H1 (cell line): ENCODE measurements around the gene GTSE1. TPM values are rescaled to one million over a fixed set of nuclear protein-coding genes. Genes with fewer than 3 reads are reported as not detected.
A peak's percentile ranks its signal among the peaks of the same experiment; 100 is the strongest.

ENCODE experiments used
- CTCF ChIA-PET: fragments of 300-600 bp; sonication (Branson Sonifier 250); formaldehyde crosslinking; loops from one replicate; lab custom pipeline; 2021; ENCODE audit not compliant: partially characterized antibody; lab: Charles Lee
- POLR2A ChIA-PET: fragments of 300-600 bp; sonication (Branson Sonifier 250); formaldehyde crosslinking; loops from one replicate; lab custom pipeline; 2021; ENCODE audit warnings: inconsistent platforms; ENCODE audit not compliant: partially characterized antibody; lab: Charles Lee
- DNase-seq, 2 experiments: peaks; one replicate each; pipeline versions ENCODE4 v3.0.0 to v3.0.0-alpha.2; 2010 to 2022; ENCODE audit warnings: low spot score in 2 of 2, low read depth in 1 of 2, mixed read lengths in 1 of 2
- FAIRE-seq: peaks from 2 replicates; lab custom pipeline; 2011; peaks lifted over from hg19 to GRCh38; lab: Jason Lieb, UNC
- H2AFZ ChIP-seq: 2 replicates; pipeline ENCODE4 v1.8.1; 2012; ENCODE audit warnings: low read length, inconsistent platforms
- H2AK5ac ChIP-seq: 2 replicates; pipeline ENCODE4 v1.6.1; 2013; ENCODE audit warnings: low read depth, low read length
- H2BK120ac ChIP-seq: replicated peaks from 2 replicates; pipeline ENCODE3; 2013; ENCODE audit warnings: low read depth, low read length, inconsistent platforms
- H2BK12ac ChIP-seq: 2 replicates; pipeline ENCODE4 v1.6.1; 2013; ENCODE audit warnings: low read depth, low read length
- H2BK15ac ChIP-seq: 2 replicates; pipeline ENCODE4 v1.6.1; 2013; ENCODE audit warnings: low read length
- H2BK20ac ChIP-seq: 2 replicates; pipeline ENCODE4 v1.6.1; 2013; ENCODE audit warnings: low read length
- H2BK5ac ChIP-seq: 2 replicates; pipeline ENCODE4 v1.6.1; 2013; ENCODE audit warnings: low read depth, low read length
- H3K14ac ChIP-seq: 2 replicates; pipeline ENCODE4 v1.6.1; 2013; ENCODE audit warnings: inconsistent platforms; ENCODE audit not compliant: insufficient read length
- H3K18ac ChIP-seq: 2 replicates; pipeline ENCODE4 v1.6.1; 2013; ENCODE audit warnings: low read length; ENCODE audit errors: extremely low read depth
- H3K23ac ChIP-seq: 2 replicates; pipeline ENCODE4 v1.6.1; 2013; ENCODE audit warnings: inconsistent platforms; ENCODE audit not compliant: insufficient read length
- H3K23me2 ChIP-seq: 2 replicates; pipeline ENCODE4 v1.6.1; 2013; ENCODE audit warnings: low read depth, low read length
- H3K27ac ChIP-seq: 2 replicates; pipeline ENCODE4 v1.6.1; 2011; ENCODE audit warnings: low read depth, low read length, inconsistent platforms
- H3K27me3 ChIP-seq, 4 experiments: replicated peaks in 1 of 4; 1 replicate in 1 of 4; 2 replicates in 3 of 4; pipeline versions ENCODE4 v1.6.1 to v1.8.1; 2011 to 2013; ENCODE audit warnings: low read length in 3 of 4, mild to moderate bottlenecking in 3 of 4, inconsistent platforms in 2 of 4, mixed read lengths in 2 of 4, moderate library complexity in 1 of 4; ENCODE audit not compliant: control insufficient read depth in 3 of 4, insufficient read depth in 3 of 4; ENCODE audit errors: extremely low read depth in 1 of 4
- H3K36me3 ChIP-seq, 4 experiments: 2 replicates each; pipeline versions ENCODE4 v1.6.1 to v1.8.1; 2011 to 2013; ENCODE audit warnings: mild to moderate bottlenecking in 4 of 4, low read length in 3 of 4, moderate library complexity in 2 of 4, control low read depth in 1 of 4, inconsistent platforms in 1 of 4; ENCODE audit not compliant: insufficient read depth in 4 of 4, control insufficient read depth in 2 of 4
- H3K4ac ChIP-seq: replicated peaks from 2 replicates; pipeline ENCODE3; 2013; ENCODE audit warnings: low read length, low read depth, mixed read lengths, inconsistent platforms; ENCODE audit not compliant: insufficient read length
- H3K4me1 ChIP-seq, 4 experiments: replicated peaks in 1 of 4; 1 replicate in 1 of 4; 2 replicates in 3 of 4; pipeline versions ENCODE4 v1.6.1 to v1.8.1; 2011 to 2013; ENCODE audit warnings: low read length in 3 of 4, inconsistent platforms in 2 of 4, mixed read lengths in 1 of 4; ENCODE audit not compliant: insufficient read depth in 4 of 4, control insufficient read depth in 3 of 4
- H3K4me2 ChIP-seq, 2 experiments: 2 replicates each; pipeline versions ENCODE4 v1.6.1 to v1.8.1; 2011 to 2013; ENCODE audit warnings: low read depth in 2 of 2, low read length in 2 of 2, control low read depth in 1 of 2, inconsistent platforms in 1 of 2, mild to moderate bottlenecking in 1 of 2; ENCODE audit not compliant: insufficient read depth in 1 of 2
- H3K4me3 ChIP-seq, 4 experiments: fragments of 200-600, 300-600 bp in 1 of 4; sonication (generic), shearing (Covaris generic), sonication (Bioruptor Twin) in 1 of 4; 2 replicates each; pipeline versions ENCODE4 v1.5.1 to v1.8.1; 2011 to 2016; ENCODE audit warnings: low read length in 4 of 4, low read depth in 3 of 4, control low read depth in 2 of 4, inconsistent platforms in 2 of 4, mild to moderate bottlenecking in 2 of 4, mixed read lengths in 1 of 4, moderate library complexity in 1 of 4; ENCODE audit not compliant: insufficient read depth in 2 of 4; ENCODE audit errors: extremely low read depth in 1 of 4
- H3K56ac ChIP-seq: replicated peaks from 2 replicates; pipeline ENCODE3; 2013; ENCODE audit warnings: low read depth, mild to moderate bottlenecking, mixed read lengths, low read length, inconsistent platforms; ENCODE audit not compliant: insufficient read length
- H3K79me1 ChIP-seq: 2 replicates; pipeline ENCODE4 v1.6.1; 2013; ENCODE audit warnings: low read depth, low read length, control low read depth
- H3K79me2 ChIP-seq, 2 experiments: 2 replicates each; pipeline versions ENCODE4 v1.6.1 to v1.8.1; 2012 to 2013; ENCODE audit warnings: low read length in 2 of 2, mild to moderate bottlenecking in 2 of 2, inconsistent platforms in 1 of 2; ENCODE audit not compliant: insufficient read depth in 2 of 2, control insufficient read depth in 1 of 2
- H3K9ac ChIP-seq, 4 experiments: replicated peaks in 1 of 4; 1 replicate in 1 of 4; 2 replicates in 3 of 4; pipeline versions ENCODE4 v1.6.1 to v1.8.1; 2011 to 2013; ENCODE audit warnings: low read depth in 3 of 4, low read length in 3 of 4, control low read depth in 2 of 4, mild to moderate bottlenecking in 2 of 4, moderate library complexity in 2 of 4, inconsistent platforms in 1 of 4; ENCODE audit errors: extremely low read depth in 1 of 4
- H3K9me3 ChIP-seq, 2 experiments: 2 replicates each; pipeline versions ENCODE4 v1.6.1 to v1.8.1; 2012 to 2013; ENCODE audit warnings: mild to moderate bottlenecking in 2 of 2, moderate library complexity in 2 of 2, control low read depth in 1 of 2, inconsistent platforms in 1 of 2, low read depth in 1 of 2, low read length in 1 of 2, mixed read lengths in 1 of 2; ENCODE audit not compliant: insufficient read depth in 2 of 2
- H4K20me1 ChIP-seq, 2 experiments: replicated peaks in 1 of 2; 2 replicates each; pipeline versions ENCODE3 to v1.8.1; 2011 to 2013; ENCODE audit warnings: inconsistent platforms in 2 of 2, low read length in 2 of 2, mild to moderate bottlenecking in 1 of 2; ENCODE audit not compliant: insufficient read depth in 2 of 2, control insufficient read depth in 1 of 2
- H4K5ac ChIP-seq: 2 replicates; pipeline ENCODE4 v1.6.1; 2013; ENCODE audit warnings: low read length, low read depth, mixed read lengths, inconsistent platforms; ENCODE audit not compliant: insufficient read length
- H4K8ac ChIP-seq: 2 replicates; pipeline ENCODE4 v1.8.0; 2013; ENCODE audit warnings: mild to moderate bottlenecking, moderate library complexity, low read length, inconsistent platforms; ENCODE audit not compliant: insufficient read depth; ENCODE audit errors: extremely low read depth
- H4K91ac ChIP-seq: replicated peaks from 2 replicates; pipeline ENCODE3; 2013; ENCODE audit warnings: low read length, mixed read lengths, inconsistent platforms; ENCODE audit not compliant: insufficient read length
- KDM1A ChIP-seq: fragments of 200-600, 300-600 bp; sonication (generic); IDR thresholded peaks from 2 replicates; pipeline ENCODE4 v1.7.1; 2016; ENCODE audit warnings: mild to moderate bottlenecking, low read length, borderline replicate concordance
- WGBS, 2 experiments: shearing (Covaris generic) in 1 of 2; methylation state at CpG; one replicate each; pipeline versions ENCODE4 v1.1.6 to v1.1.7; 2013 to 2015; ENCODE audit warnings: low lambda C conversion rate in 2 of 2, mixed read lengths in 2 of 2, inconsistent platforms in 1 of 2, low coverage in 1 of 2, missing lambda C conversion rate in 1 of 2; ENCODE audit not compliant: insufficient replicate concordance in 2 of 2, insufficient coverage in 1 of 2, insufficient read length in 1 of 2; ENCODE audit errors: extremely low coverage in 1 of 2, missing lambda C conversion rate in 1 of 2; 5-methylcytosine and 5-hydroxymethylcytosine counted together
- polyA plus RNA-seq, 7 experiments: library from polyadenylated mRNA; depleted of rRNA in 3 of 7; stranded (reverse) in 5 of 7; unstranded in 2 of 7; fragments of >200 nt in 5 of 7; fragments of 200-250 nt in 2 of 7; gene quantifications; 1 replicate in 5 of 7; 2 replicates in 1 of 7; 4 replicates in 1 of 7; pipeline versions ENCODE4 v1.2.1 to v1.2.3, GENCODE V29; 2011 to 2013; ENCODE audit warnings: missing spikeins in 2 of 7, mixed read lengths in 2 of 7
- total RNA-seq: library from RNA; stranded (reverse); fragmentation: NEBNext Ultra II Directional; extraction: Animal tissue kit (Norgen Biotek cat#: 25700); gene quantifications from 2 replicates; pipeline ENCODE4 v1.2.1, GENCODE V29; 2021

GTSE1 gene
- total and polyA plus RNA-seq, 2 of the 8 experiments (the other 6 are each of a cell fraction or from before 2014, with no cell fraction given) = 17.5 to 38.6 TPM

GRCh38 chr22:46368422-46368821 lies 71.8 kb downstream of the GTSE1 start:
- POLR2A ChIA-PET = interaction anchor here (1.1 to 1.7 kb wide), 2 partner anchors 16 to 173 kb away, joined by 4 to 9 read pairs; no protein-coding TSS in a partner anchor
- Histone ChIP-seq H4K8ac (no peak overlapping the region), H2BK12ac (no peak overlapping the region), H3K9me3 (no peaks in the 10 kb centered on the region), H2BK20ac (no peak overlapping the region), H3K36me3 (peaks cover 0 to 2% (median 0%) of the 10 kb centered on the region in 4 experiments; a peak in 3 of 8 replicates), H3K9ac (no peak overlapping the region), H4K5ac (no peak overlapping the region), H2BK5ac (no peak overlapping the region), H2AFZ (no peak overlapping the region), H2BK15ac (0 out of 2 replicates have a peak overlapping the region, but pooled peaks have one; percentile 24), H3K4me3 (no peak overlapping the region), H3K4ac (no peak overlapping the region), H4K20me1 (peaks cover 0 to 11% of the 10 kb centered on the region in 2 experiments), H3K79me2 (no peaks in the 10 kb centered on the region), H3K23me2 (peaks cover 9% of the 10 kb centered on the region; the same call in 1 of the 2 replicates), H3K18ac (no peak overlapping the region; the same call in 1 of the 2 replicates), H3K14ac (no peak overlapping the region), H3K4me1 (peaks cover 0 to 15% (median 6%) of the 10 kb centered on the region in 4 experiments; a peak in 5 of 7 replicates), H3K56ac (no peak overlapping the region), H3K27ac (no peak overlapping the region), H3K4me2 (no peak overlapping the region), H3K27me3 (no peaks in the 10 kb centered on the region), H2BK120ac (no peak overlapping the region), H3K79me1 (no peaks in the 10 kb centered on the region; the same call in 1 of the 2 replicates), H3K23ac (no peak overlapping the region), H2AK5ac (no peak overlapping the region), H4K91ac (peak overlapping the region; percentile 60)
- no peak for DNase-seq
- CTCF ChIA-PET = interaction anchor here (0.6 to 5.4 kb wide), 52 partner anchors 8 to 347 kb away, joined by 3 to 82 read pairs (median 5); partner anchors contain the start of gene TTC38
- no peak for FAIRE-seq
- 88% methylated on average over 11 of the region's 12 CpGs; no CpG with 5 or more reads in 1 of the 2 experiments for WGBS, 2 experiments
- TF ChIP-seq KDM1A = no peak
